H9 (cell line): Measurements from ENCODE around the gene TMEM9. TPM values are rescaled to one million over a fixed set of nuclear protein-coding genes. Genes with fewer than 3 reads are reported as not detected.

Experiments
- DNase-seq: peaks from one replicate; pipeline ENCODE4 v3.0.0-alpha.2; 2017
- H2AFZ ChIP-seq: one replicate; pipeline ENCODE4 v1.6.1; 2013; ENCODE audit warnings: mild to moderate bottlenecking, low read length, control low read depth, moderate library complexity
- H2AK5ac ChIP-seq: 2 replicates; pipeline ENCODE4 v1.6.1; 2013; ENCODE audit warnings: low read length, control low read depth, mixed read lengths; ENCODE audit not compliant: insufficient read length
- H2BK120ac ChIP-seq: one replicate; pipeline ENCODE4 v1.6.1; 2013; ENCODE audit warnings: low read depth, mild to moderate bottlenecking, low read length, control low read depth, inconsistent platforms; ENCODE audit not compliant: poor library complexity, severe bottlenecking
- H2BK12ac ChIP-seq: 2 replicates; pipeline ENCODE4 v1.6.1; 2013; ENCODE audit warnings: low read length, control low read depth, mixed read lengths, low read depth; ENCODE audit not compliant: insufficient read length
- H2BK15ac ChIP-seq: 2 replicates; pipeline ENCODE4 v1.6.1; 2013; ENCODE audit warnings: low read depth, low read length, control low read depth
- H2BK20ac ChIP-seq: one replicate; pipeline ENCODE4 v1.6.1; 2013; ENCODE audit warnings: low read depth, mild to moderate bottlenecking, low read length, control low read depth, inconsistent platforms; ENCODE audit not compliant: poor library complexity, severe bottlenecking
- H2BK5ac ChIP-seq: 2 replicates; pipeline ENCODE4 v1.6.1; 2013; ENCODE audit warnings: low read length, control low read depth, mixed read lengths; ENCODE audit not compliant: insufficient read length
- H3K14ac ChIP-seq: 2 replicates; pipeline ENCODE4 v1.6.1; 2013; ENCODE audit warnings: low read length, control low read depth; ENCODE audit not compliant: insufficient read depth
- H3K18ac ChIP-seq: 2 replicates; pipeline ENCODE4 v1.6.1; 2013; ENCODE audit warnings: low read depth, mild to moderate bottlenecking, mixed read lengths, low read length, control low read depth; ENCODE audit not compliant: insufficient read length
- H3K23ac ChIP-seq: 2 replicates; pipeline ENCODE4 v1.6.1; 2013; ENCODE audit warnings: low read length, control low read depth, mixed read lengths, low read depth; ENCODE audit not compliant: insufficient read length
- H3K23me2 ChIP-seq: 2 replicates; pipeline ENCODE4 v1.6.1; 2013; ENCODE audit warnings: low read depth, mild to moderate bottlenecking, mixed read lengths, low read length, control low read depth; ENCODE audit not compliant: insufficient read length, poor library complexity, severe bottlenecking
- H3K27ac ChIP-seq: 2 replicates; pipeline ENCODE4 v1.5.1; 2013; ENCODE audit warnings: low read length, control low read depth, mixed read lengths, low read depth; ENCODE audit not compliant: insufficient read length
- H3K27me3 ChIP-seq: 2 replicates; pipeline ENCODE4 v1.6.1; 2013; ENCODE audit warnings: low read length, control low read depth, inconsistent platforms; ENCODE audit not compliant: insufficient read depth
- H3K4ac ChIP-seq: 2 replicates; pipeline ENCODE4 v1.6.1; 2013; ENCODE audit warnings: low read depth, mild to moderate bottlenecking, control low read depth, inconsistent platforms, low read length, moderate library complexity
- H3K4me1 ChIP-seq: 2 replicates; pipeline ENCODE4 v1.6.1; 2013; ENCODE audit warnings: low read length, control low read depth, inconsistent platforms; ENCODE audit not compliant: insufficient read depth
- H3K4me2 ChIP-seq: 2 replicates; pipeline ENCODE4 v1.6.1; 2013; ENCODE audit warnings: low read length, control low read depth, mixed read lengths; ENCODE audit not compliant: insufficient read length, insufficient read depth
- H3K56ac ChIP-seq: 2 replicates; pipeline ENCODE4 v1.6.1; 2013; ENCODE audit warnings: low read depth, mild to moderate bottlenecking, mixed read lengths, low read length, control low read depth; ENCODE audit not compliant: insufficient read length
- H3K79me1 ChIP-seq: 2 replicates; pipeline ENCODE4 v1.6.1; 2013; ENCODE audit warnings: low read depth, mild to moderate bottlenecking, moderate library complexity, low read length, control low read depth, inconsistent platforms; ENCODE audit not compliant: insufficient read depth, poor library complexity, severe bottlenecking
- H3K79me2 ChIP-seq: 2 replicates; pipeline ENCODE4 v1.6.1; 2013; ENCODE audit warnings: low read length, control low read depth, inconsistent platforms; ENCODE audit not compliant: insufficient read depth
- H3K9ac ChIP-seq: 2 replicates; pipeline ENCODE4 v1.6.1; 2013; ENCODE audit warnings: low read length, control low read depth, mixed read lengths; ENCODE audit not compliant: insufficient read length; ENCODE audit errors: extremely low read depth
- H3K9me3 ChIP-seq: one replicate; pipeline ENCODE4 v1.6.1; 2013; ENCODE audit warnings: low read depth, low read length, inconsistent platforms; ENCODE audit not compliant: control insufficient read depth
- H3T11ph ChIP-seq: one replicate; pipeline ENCODE4 v1.6.1; 2013; ENCODE audit warnings: mild to moderate bottlenecking, low read length, control low read depth, inconsistent platforms
- H4K20me1 ChIP-seq: one replicate; pipeline ENCODE4 v1.6.1; 2013; ENCODE audit not compliant: control insufficient read depth, insufficient read length, insufficient read depth
- H4K5ac ChIP-seq: 2 replicates; pipeline ENCODE4 v1.6.1; 2013; ENCODE audit warnings: low read depth, mild to moderate bottlenecking, mixed read lengths, low read length, control low read depth; ENCODE audit not compliant: insufficient read length
- H4K8ac ChIP-seq: replicated peaks from 2 replicates; pipeline ENCODE4 v1.6.1; 2013; ENCODE audit warnings: low read length, control low read depth, mixed read lengths, low read depth; ENCODE audit not compliant: insufficient read length
- H4K91ac ChIP-seq: 2 replicates; pipeline ENCODE4 v1.6.1; 2013; ENCODE audit warnings: low read depth, mild to moderate bottlenecking, moderate library complexity, mixed read lengths, low read length, control low read depth; ENCODE audit not compliant: insufficient read length
- H3K27ac Mint-ChIP-seq, 3 experiments: 2 replicates in 2 of 3; 3 replicates in 1 of 3; pipeline ENCODE4 v1.8.0; 2020 to 2021; ENCODE audit warnings: mixed read lengths in 3 of 3, mild to moderate bottlenecking in 1 of 3, moderate library complexity in 1 of 3
- H3K27me3 Mint-ChIP-seq: 2 replicates; pipeline ENCODE4 v1.8.0; 2021; ENCODE audit warnings: low read depth, mild to moderate bottlenecking, moderate library complexity, mixed read lengths
- H3K36me3 Mint-ChIP-seq, 3 experiments: 2 replicates in 2 of 3; 3 replicates in 1 of 3; pipeline ENCODE4 v1.8.0; 2020 to 2021; ENCODE audit warnings: low read depth in 3 of 3, mixed read lengths in 3 of 3; ENCODE audit not compliant: insufficient read depth in 1 of 3
- H3K4me1 Mint-ChIP-seq, 2 experiments: 2 replicates each; pipeline ENCODE4 v1.8.0; 2020; ENCODE audit warnings: mixed read lengths in 2 of 2
- H3K4me3 Mint-ChIP-seq, 2 experiments: 2 replicates in 1 of 2; 3 replicates in 1 of 2; pipeline ENCODE4 v1.8.0; 2020 to 2021; ENCODE audit warnings: mild to moderate bottlenecking in 2 of 2, mixed read lengths in 2 of 2, moderate library complexity in 1 of 2
- H3K9me3 Mint-ChIP-seq, 2 experiments: 2 replicates in 1 of 2; 3 replicates in 1 of 2; pipeline ENCODE4 v1.8.0; 2020; ENCODE audit warnings: mild to moderate bottlenecking in 2 of 2, mixed read lengths in 2 of 2, moderate library complexity in 1 of 2
- WGBS: extraction: QIAGEN DNeasy Blood & Tissue Kit; methylation state at CpG from one replicate; pipeline ENCODE4 v1.1.7; 2013; ENCODE audit warnings: missing lambda C conversion rate, low lambda C conversion rate, mixed read lengths; ENCODE audit not compliant: insufficient read length; ENCODE audit errors: extremely low coverage; 5-methylcytosine and 5-hydroxymethylcytosine counted together
- total RNA-seq: library from RNA; stranded (reverse); gene quantifications from 2 replicates; pipeline ENCODE4 v1.2.1, GENCODE V29; 2021
- TF ChIP-seq, protein P1 (sequence below): fragments of 200-600 bp; sonication (generic); conservative IDR thresholded peaks from 3 replicates; pipeline ENCODE4 v1.8.0; 2021; ENCODE audit warnings: antibody characterized with exemption, mild to moderate bottlenecking

TMEM9 gene
- total RNA-seq, 1 experiment from 2014 or later, result 93.4 TPM

DNA sequence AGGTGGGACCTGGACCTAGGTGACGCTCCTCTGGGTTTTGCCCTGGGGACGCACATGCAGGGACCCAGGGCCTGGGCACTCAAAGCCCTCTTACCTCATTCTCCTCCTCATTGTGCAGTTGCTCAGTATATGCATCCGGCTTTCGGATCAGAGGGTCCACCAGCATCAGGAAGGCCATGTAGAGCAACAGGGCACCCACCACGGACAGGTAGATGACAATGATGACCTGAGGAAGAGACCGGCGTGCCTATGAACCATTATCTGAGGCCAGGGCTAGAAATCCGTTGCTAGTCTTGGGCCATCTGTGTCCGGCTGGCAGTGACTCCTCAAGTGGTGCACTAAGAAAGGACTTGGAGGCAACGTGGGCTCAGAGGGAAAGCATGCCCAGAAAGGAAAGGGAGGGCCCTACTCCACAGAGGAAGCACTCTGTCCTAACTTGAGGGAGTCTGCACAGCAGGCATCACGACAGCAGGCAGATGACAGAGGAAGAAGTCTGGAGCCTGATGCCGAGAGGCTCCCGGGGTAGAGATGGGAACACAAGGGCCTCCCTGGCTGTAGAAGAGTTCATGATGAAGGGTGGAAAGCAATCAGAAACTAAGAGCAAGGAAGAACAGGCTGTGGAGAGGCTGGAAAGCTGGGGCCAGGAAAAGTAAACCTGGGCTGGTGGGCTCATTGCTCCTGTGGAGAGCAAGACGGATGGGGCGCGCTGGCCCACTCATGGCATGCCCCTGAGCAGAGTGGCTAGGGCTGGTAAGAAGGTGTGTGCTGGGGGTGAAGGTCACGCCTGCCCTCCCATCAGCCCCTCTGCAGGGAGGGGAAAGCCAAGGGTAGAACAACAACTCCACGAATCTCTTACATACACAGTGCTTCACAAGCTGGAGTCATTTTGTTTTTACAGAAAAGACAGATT lies 10.3 kb downstream of the TMEM9 start:
- no peaks in the 10 kb centered on the region for H3K4me1 Mint-ChIP-seq
- Histone ChIP-seq H3K23ac (no peak overlapping the region), H3K79me1 (peaks cover 2% of the 10 kb centered on the region), H3K56ac (no peak overlapping the region), H2AFZ (no peak overlapping the region), H4K91ac (no peak overlapping the region), H4K5ac (no peak overlapping the region), H3K14ac (no peak overlapping the region), H3K79me2 (no peaks in the 10 kb centered on the region), H4K20me1 (no peaks in the 10 kb centered on the region), H3K18ac (no peak overlapping the region), H2AK5ac (no peak overlapping the region), H3T11ph (no peak overlapping the region), H3K23me2 (no peaks in the 10 kb centered on the region), H2BK15ac (no peak overlapping the region), H3K9me3 (no peaks in the 10 kb centered on the region), H3K27me3 (no peaks in the 10 kb centered on the region), H2BK20ac (no peak overlapping the region), H3K4ac (no peak overlapping the region), H3K4me2 (no peak overlapping the region), H2BK5ac (no peak overlapping the region), H2BK12ac (no peak overlapping the region), H4K8ac (no peak overlapping the region), H3K9ac (no peak overlapping the region), H3K27ac (no peak overlapping the region), H3K4me1 (no peaks in the 10 kb centered on the region), H2BK120ac (no peak overlapping the region)
- TF ChIP-seq, protein P1, sequence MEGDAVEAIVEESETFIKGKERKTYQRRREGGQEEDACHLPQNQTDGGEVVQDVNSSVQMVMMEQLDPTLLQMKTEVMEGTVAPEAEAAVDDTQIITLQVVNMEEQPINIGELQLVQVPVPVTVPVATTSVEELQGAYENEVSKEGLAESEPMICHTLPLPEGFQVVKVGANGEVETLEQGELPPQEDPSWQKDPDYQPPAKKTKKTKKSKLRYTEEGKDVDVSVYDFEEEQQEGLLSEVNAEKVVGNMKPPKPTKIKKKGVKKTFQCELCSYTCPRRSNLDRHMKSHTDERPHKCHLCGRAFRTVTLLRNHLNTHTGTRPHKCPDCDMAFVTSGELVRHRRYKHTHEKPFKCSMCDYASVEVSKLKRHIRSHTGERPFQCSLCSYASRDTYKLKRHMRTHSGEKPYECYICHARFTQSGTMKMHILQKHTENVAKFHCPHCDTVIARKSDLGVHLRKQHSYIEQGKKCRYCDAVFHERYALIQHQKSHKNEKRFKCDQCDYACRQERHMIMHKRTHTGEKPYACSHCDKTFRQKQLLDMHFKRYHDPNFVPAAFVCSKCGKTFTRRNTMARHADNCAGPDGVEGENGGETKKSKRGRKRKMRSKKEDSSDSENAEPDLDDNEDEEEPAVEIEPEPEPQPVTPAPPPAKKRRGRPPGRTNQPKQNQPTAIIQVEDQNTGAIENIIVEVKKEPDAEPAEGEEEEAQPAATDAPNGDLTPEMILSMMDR, result no peak
- DNase-seq, result no peak
- peaks cover 55 to 96% (median 93%) of the 10 kb centered on the region in 3 experiments; a peak in 6 of 7 replicates for H3K36me3 Mint-ChIP-seq
- no CpG with 5 or more reads among the region's 18 CpGs for WGBS
- no peaks in the 10 kb centered on the region for H3K9me3 Mint-ChIP-seq
- H3K27ac Mint-ChIP-seq, result peak overlapping the region in 1 of 3 experiments; percentile 80; a peak in 1 of 7 replicates
- no peaks in the 10 kb centered on the region for H3K27me3 Mint-ChIP-seq
- H3K4me3 Mint-ChIP-seq, result no peak overlapping the region
